HepG2 (cell line): ENCODE data around the gene DPP3. TPM values are rescaled to one million over a fixed set of nuclear protein-coding genes. Genes with fewer than 3 reads are reported as not detected.
A peak's percentile ranks its signal among the peaks of the same experiment; 100 is the strongest.

Source experiments
- ARID5B ChIP-seq: IDR thresholded peaks from 2 replicates; pipeline ENCODE4 v1.4.0; 2020; ENCODE audit warnings: mild to moderate bottlenecking, missing genetic modification reagents
- CBFB ChIP-seq: sonication (generic); formaldehyde crosslinking; IDR thresholded peaks from 2 replicates; pipeline ENCODE4 v1.4.0; 2020; ENCODE audit warnings: missing genetic modification reagents
- EEA1 ChIP-seq: sonication (generic); formaldehyde crosslinking; IDR thresholded peaks from 2 replicates; pipeline ENCODE4 v1.5.1; 2020; ENCODE audit warnings: mild to moderate bottlenecking, missing genetic modification reagents, borderline replicate concordance
- FOXA3 ChIP-seq: IDR thresholded peaks from 2 replicates; pipeline ENCODE4 v1.6.1; 2016; ENCODE audit warnings: missing genetic modification reagents, missing compliant biosample characterization
- GMEB1 ChIP-seq: sonication (generic); formaldehyde crosslinking; IDR thresholded peaks from 2 replicates; pipeline ENCODE4 v1.5.1; 2020; ENCODE audit warnings: missing genetic modification reagents, mild to moderate bottlenecking, borderline replicate concordance
- HMG20B ChIP-seq: conservative IDR thresholded peaks from 2 replicates; pipeline ENCODE4 v1.6.1; 2016; ENCODE audit warnings: missing genetic modification reagents, missing compliant biosample characterization
- HOXA3 ChIP-seq: sonication (generic); formaldehyde crosslinking; IDR thresholded peaks from 2 replicates; pipeline ENCODE4 v1.5.0; 2020; ENCODE audit warnings: missing genetic modification reagents
- JARID2 ChIP-seq: sonication (generic); formaldehyde crosslinking; IDR thresholded peaks from 2 replicates; pipeline ENCODE4 v1.8.1; 2023; ENCODE audit warnings: missing genetic modification reagents, inconsistent platforms; ENCODE audit not compliant: insufficient replicate concordance
- MBNL3 ChIP-seq: fragments of 250-450 bp; sonication (Bioruptor Pico); conservative IDR thresholded peaks from 2 replicates; pipeline ENCODE4 v1.8.0; 2022; ENCODE audit warnings: mild to moderate bottlenecking, inconsistent platforms
- MYC ChIP-seq: sonication (generic); formaldehyde crosslinking; IDR thresholded peaks from 2 replicates; pipeline ENCODE4 v1.9.0; 2021; ENCODE audit warnings: missing genetic modification reagents, borderline replicate concordance
- NPAS2 ChIP-seq: sonication (generic); formaldehyde crosslinking; IDR thresholded peaks from 2 replicates; pipeline ENCODE4 v1.8.0; 2022; ENCODE audit warnings: mild to moderate bottlenecking, missing genetic modification reagents, borderline replicate concordance
- PAF1 ChIP-seq: IDR thresholded peaks from 2 replicates; pipeline ENCODE4 v1.6.1; 2016; ENCODE audit warnings: missing genetic modification reagents, missing compliant biosample characterization
- SALL1 ChIP-seq: sonication (generic); formaldehyde crosslinking; IDR thresholded peaks from 2 replicates; pipeline ENCODE4 v1.8.0; 2022; ENCODE audit warnings: mild to moderate bottlenecking, missing genetic modification reagents
- SIN3A ChIP-seq: IDR thresholded peaks from 2 replicates; pipeline ENCODE4 v1.6.1; 2011; ENCODE audit warnings: low read depth, mild to moderate bottlenecking, control low read depth, low read length, borderline replicate concordance
- SOX13 ChIP-seq, 3 experiments: fragments of 450-650 bp in 1 of 3; sonication (generic) in 1 of 3; formaldehyde crosslinking in 1 of 3; IDR thresholded peaks in 2 of 3; conservative IDR thresholded peaks in 1 of 3; 2 replicates each; pipeline versions ENCODE4 v1.5.0 to v1.6.1; 2016 to 2020; ENCODE audit warnings: antibody characterized with exemption in 1 of 3, mild to moderate bottlenecking in 1 of 3, missing compliant biosample characterization in 1 of 3, missing genetic modification reagents in 1 of 3, moderate library complexity in 1 of 3
- ZBTB20 ChIP-seq: sonication (generic); formaldehyde crosslinking; IDR thresholded peaks from 2 replicates; pipeline ENCODE4 v1.8.1; 2023; ENCODE audit warnings: missing genetic modification reagents, low read depth, mild to moderate bottlenecking, borderline replicate concordance
- ZBTB7B ChIP-seq: sonication (generic); formaldehyde crosslinking; IDR thresholded peaks from 2 replicates; pipeline ENCODE4 v1.4.0; 2020; ENCODE audit warnings: missing genetic modification reagents
- ZBTB8A ChIP-seq: sonication (generic); formaldehyde crosslinking; IDR thresholded peaks from 2 replicates; pipeline ENCODE4 v1.4.0; 2020; ENCODE audit warnings: mild to moderate bottlenecking, low read depth, missing genetic modification reagents, borderline replicate concordance
- ZMAT3 ChIP-seq: sonication (generic); formaldehyde crosslinking; conservative IDR thresholded peaks from 2 replicates; pipeline ENCODE4 v1.7.0; 2021; ENCODE audit warnings: missing genetic modification reagents
- ZMYM4 ChIP-seq: sonication (generic); formaldehyde crosslinking; IDR thresholded peaks from 2 replicates; pipeline ENCODE4 v1.8.1; 2023; ENCODE audit warnings: mild to moderate bottlenecking, missing genetic modification reagents
- ZNF20 ChIP-seq: sonication (generic); formaldehyde crosslinking; IDR thresholded peaks from 2 replicates; pipeline ENCODE4 v1.4.0; 2020; ENCODE audit warnings: mild to moderate bottlenecking, moderate library complexity, missing genetic modification reagents
- ZNF24 ChIP-seq: fragments of 450-650 bp; IDR thresholded peaks from 2 replicates; pipeline ENCODE4 v1.6.1; 2017; ENCODE audit warnings: antibody characterized with exemption, mild to moderate bottlenecking
- ZNF543 ChIP-seq: sonication (generic); formaldehyde crosslinking; IDR thresholded peaks from 2 replicates; pipeline ENCODE4 v1.4.0; 2020; ENCODE audit warnings: mild to moderate bottlenecking, missing genetic modification reagents
- ZNF713 ChIP-seq: sonication (generic); formaldehyde crosslinking; IDR thresholded peaks from 2 replicates; pipeline ENCODE4 v1.4.0; 2020; ENCODE audit warnings: mild to moderate bottlenecking, missing genetic modification reagents
- polyA plus RNA-seq, 8 experiments: library from polyadenylated mRNA; depleted of rRNA in 3 of 8; stranded (reverse) in 7 of 8; unstranded in 1 of 8; fragments of >200 nt; fragmentation: Illumina TruSeq in 4 of 8; extraction: Trizol in 4 of 8; gene quantifications; 2 replicates each; pipeline versions ENCODE4 v1.2.1 to v1.2.3, GENCODE V29; 2011 to 2016; ENCODE audit warnings: low read depth in 4 of 8, missing spikeins in 1 of 8, mixed read lengths in 1 of 8; ENCODE audit not compliant: insufficient read depth in 1 of 8
- total RNA-seq, 5 experiments: library from RNA; depleted of rRNA; stranded (reverse); fragments of >200 nt; fragmentation: Illumina TruSeq; extraction: Trizol; gene quantifications; 2 replicates each; pipeline ENCODE4 v1.2.3, GENCODE V29; 2016; ENCODE audit warnings: low read depth in 1 of 5

Gene DPP3
- total and polyA plus RNA-seq, 2 of the 13 experiments (the other 11 are each of a cell fraction or from before 2014, with no cell fraction given): 38.4 to 59.8 TPM

- TF ChIP-seq HMG20B (CRISPR knock-in tag): no peak
- peak; percentile 59 for TF ChIP-seq FOXA3 (CRISPR knock-in tag)
- TF ChIP-seq SIN3A: peak; percentile 96; the same call in 1 of the 2 replicates
- TF ChIP-seq ZNF543 (CRISPR knock-in tag): no peak
- no peak for TF ChIP-seq ZBTB8A
- TF ChIP-seq JARID2 (CRISPR knock-in tag): no peak
- TF ChIP-seq ZMYM4: peak; percentile 76; the same call in 1 of the 2 replicates
- peak; percentile 61; the same call in 1 of the 2 replicates for TF ChIP-seq GMEB1 (CRISPR knock-in tag)
- peak; percentile 75 for TF ChIP-seq SALL1 (CRISPR knock-in tag)
- TF ChIP-seq ZMAT3 (CRISPR knock-in tag): 0 out of 2 replicates have a peak, but pooled peaks have one; percentile 51
- TF ChIP-seq ZNF20 (CRISPR knock-in tag): no peak
- no peak for TF ChIP-seq SOX13 (IDR thresholded peaks at IDR 0.05)
- no peak for TF ChIP-seq SOX13 (CRISPR knock-in tag; conservative IDR thresholded peaks at IDR 0.05 in 1 of 2, IDR thresholded peaks at IDR 0.05 in 1 of 2)
- peak; percentile 97 for TF ChIP-seq HOXA3 (CRISPR knock-in tag)
- TF ChIP-seq ZNF713 (CRISPR knock-in tag): no peak
- peak; percentile 57; the same call in 1 of the 2 replicates for TF ChIP-seq ARID5B (CRISPR knock-in tag)
- no peak for TF ChIP-seq MBNL3 (CRISPR knock-in tag)
- no peak for TF ChIP-seq PAF1 (CRISPR knock-in tag)
- TF ChIP-seq ZBTB20 (CRISPR knock-in tag): no peak; the same call in 1 of the 2 replicates
- TF ChIP-seq ZBTB7B: peak; percentile 49; the same call in 1 of the 2 replicates
- peak; percentile 44; the same call in 1 of the 2 replicates for TF ChIP-seq MYC (CRISPR knock-in tag)
- TF ChIP-seq ZNF24: peak; percentile 54; the same call in 1 of the 2 replicates
- TF ChIP-seq EEA1: peak; percentile 66; the same call in 1 of the 2 replicates
- no peak for TF ChIP-seq NPAS2 (CRISPR knock-in tag)
- TF ChIP-seq CBFB (CRISPR knock-in tag): peak; percentile 78; the same call in 1 of the 2 replicates
Measured at GRCh38 chr11:66510271-66510989, 30.2 kb downstream of the DPP3 start, which contains the start of gene BBS1 (continued).
